K562 (cell line): ENCODE results near the gene XPNPEP3. TPM values are rescaled to one million over a fixed set of nuclear protein-coding genes. Genes with fewer than 3 reads are reported as not detected.
A peak's percentile ranks its signal among the peaks of the same experiment; 100 is the strongest.

Experiments used
- CREM ChIP-seq: IDR thresholded peaks from 2 replicates; pipeline ENCODE4 v1.6.1; 2014; ENCODE audit warnings: antibody characterized with exemption, low read depth
- DEAF1 ChIP-seq: fragments of 450-650 bp; formaldehyde crosslinking; IDR thresholded peaks from 2 replicates; pipeline ENCODE4 v1.4.0; 2020; ENCODE audit warnings: mild to moderate bottlenecking, moderate library complexity
- EP400 ChIP-seq: fragments of 450-650 bp; IDR thresholded peaks from 2 replicates; pipeline ENCODE4 v1.6.1; 2017; ENCODE audit warnings: antibody characterized with exemption, mild to moderate bottlenecking, moderate library complexity
- HDAC8 ChIP-seq: fragments of 450-650 bp; IDR thresholded peaks from 2 replicates; pipeline ENCODE4 v1.6.1; 2016; ENCODE audit warnings: mild to moderate bottlenecking, missing genetic modification characterization, moderate library complexity, missing compliant biosample characterization
- JUNB ChIP-seq: fragments of 450-650 bp; formaldehyde crosslinking; conservative IDR thresholded peaks from 2 replicates; pipeline ENCODE4 v1.4.0; 2020; ENCODE audit warnings: mild to moderate bottlenecking
- KDM4B ChIP-seq, 2 experiments: fragments of 450-650 bp in 1 of 2; sonication (generic) in 1 of 2; IDR thresholded peaks; 2 replicates each; pipeline ENCODE4 v1.6.1; 2016 to 2017; ENCODE audit warnings: borderline replicate concordance in 2 of 2, antibody characterized with exemption in 1 of 2, low read depth in 1 of 2, mild to moderate bottlenecking in 1 of 2
- MEIS2 ChIP-seq: fragments of 450-650 bp; IDR thresholded peaks from 2 replicates; pipeline ENCODE4 v1.6.1; 2014; ENCODE audit warnings: mild to moderate bottlenecking; ENCODE audit not compliant: partially characterized antibody
- NFE2 ChIP-seq: IDR thresholded peaks from 2 replicates; pipeline ENCODE4 v1.6.1; 2014; ENCODE audit warnings: antibody characterized with exemption, low read depth
- NR2C1 ChIP-seq, 2 experiments: fragments of 450-650 bp; IDR thresholded peaks; 2 replicates each; pipeline ENCODE4 v1.6.1; 2017; ENCODE audit warnings: mild to moderate bottlenecking in 2 of 2, antibody characterized with exemption in 1 of 2, inconsistent platforms in 1 of 2, missing compliant biosample characterization in 1 of 2, missing genetic modification characterization in 1 of 2
- PCBP1 ChIP-seq: fragments of 200-400 bp; formaldehyde crosslinking; IDR thresholded peaks from 2 replicates; pipeline ENCODE4 v1.6.1; 2018; ENCODE audit warnings: mild to moderate bottlenecking, low read depth, low read length; ENCODE audit not compliant: poor library complexity, severe bottlenecking
- SAP30 ChIP-seq: fragments of 200-600 bp; sonication (generic); IDR thresholded peaks from 2 replicates; pipeline ENCODE4 v1.6.1; 2012; ENCODE audit warnings: borderline replicate concordance, low read depth, mild to moderate bottlenecking, moderate library complexity, low read length, control low read depth, inconsistent platforms; ENCODE audit not compliant: insufficient read depth, poor library complexity, severe bottlenecking
- SREBF1 ChIP-seq: fragments of 150-350 bp; IDR thresholded peaks from 2 replicates; pipeline ENCODE4 v1.6.1; 2014; ENCODE audit warnings: antibody characterized with exemption, low read depth, low read length, borderline replicate concordance
- STAG1 ChIP-seq: sonication (generic); formaldehyde crosslinking; IDR thresholded peaks from 2 replicates; pipeline ENCODE4 v1.5.0; 2020; ENCODE audit warnings: missing genetic modification reagents, borderline replicate concordance
- TFAM ChIP-seq: fragments of 250-450 bp; sonication (Bioruptor Pico); conservative IDR thresholded peaks from 2 replicates; pipeline ENCODE4 v1.5.0; 2021; ENCODE audit warnings: mild to moderate bottlenecking, moderate library complexity
- ZNF282 ChIP-seq: sonication (generic); formaldehyde crosslinking; IDR thresholded peaks from 2 replicates; pipeline ENCODE4 v1.8.1; 2023; ENCODE audit warnings: missing genetic modification reagents
- ZNF512 ChIP-seq: IDR thresholded peaks from 2 replicates; pipeline ENCODE4 v1.6.1; 2016; ENCODE audit warnings: missing genetic modification characterization, missing compliant biosample characterization
- ZNF695 ChIP-seq: fragments of 450-650 bp; formaldehyde crosslinking; IDR thresholded peaks from 2 replicates; pipeline ENCODE4 v1.4.0; 2020; ENCODE audit warnings: mild to moderate bottlenecking, moderate library complexity
- ZNF696 ChIP-seq: fragments of 250-450 bp; sonication (Bioruptor Pico); conservative IDR thresholded peaks from 2 replicates; pipeline ENCODE4 v1.4.0; 2020; ENCODE audit warnings: mild to moderate bottlenecking, moderate library complexity
- polyA plus RNA-seq, 8 experiments: library from polyadenylated mRNA; depleted of rRNA in 4 of 8; stranded (reverse) in 5 of 8; unstranded in 3 of 8; fragments of >200 nt; fragmentation: Nextera tagmentation in 2 of 8; fragmentation: Illumina TruSeq in 1 of 8; extraction: Ambion mirVana in 2 of 8; extraction: Trizol in 1 of 8; gene quantifications; 2 replicates each; pipeline versions ENCODE4 v1.2.1 to v1.2.3, GENCODE V29; 2011 to 2014; ENCODE audit warnings: inconsistent platforms in 1 of 8, missing spikeins in 1 of 8
- total RNA-seq, 7 experiments: library from RNA; depleted of rRNA in 6 of 7; stranded (reverse); fragments of >200 nt in 6 of 7; fragmentation: Illumina TruSeq in 2 of 7; extraction: Trizol in 2 of 7; gene quantifications; 2 replicates each; pipeline versions ENCODE4 v1.2.1 to v1.2.3, GENCODE V29; 2011 to 2021; ENCODE audit warnings: low replicate concordance in 1 of 7
- TF ChIP-seq, protein P1 (sequence below): fragments of 450-650 bp; IDR thresholded peaks from 2 replicates; pipeline ENCODE4 v1.6.1; 2014; ENCODE audit warnings: low read depth, mild to moderate bottlenecking, moderate library complexity, borderline replicate concordance
- TF ChIP-seq, protein P2 (sequence below): fragments of 250-450 bp; sonication (Bioruptor Pico); IDR thresholded peaks from 2 replicates; pipeline ENCODE4 v1.5.0; 2022; ENCODE audit warnings: mild to moderate bottlenecking
- TF ChIP-seq, protein P3 (sequence below): fragments of 450-650 bp; conservative IDR thresholded peaks from 2 replicates; pipeline ENCODE4 v1.6.1; 2016; ENCODE audit warnings: missing genetic modification characterization, low read depth, mild to moderate bottlenecking, missing compliant biosample characterization, moderate library complexity

The XPNPEP3 gene
- total and polyA plus RNA-seq, 9 of the 15 experiments (the other 6 are each of a cell fraction or from before 2014, with no cell fraction given), result 9.1 to 22.6 (median 15.6) TPM

DNA sequence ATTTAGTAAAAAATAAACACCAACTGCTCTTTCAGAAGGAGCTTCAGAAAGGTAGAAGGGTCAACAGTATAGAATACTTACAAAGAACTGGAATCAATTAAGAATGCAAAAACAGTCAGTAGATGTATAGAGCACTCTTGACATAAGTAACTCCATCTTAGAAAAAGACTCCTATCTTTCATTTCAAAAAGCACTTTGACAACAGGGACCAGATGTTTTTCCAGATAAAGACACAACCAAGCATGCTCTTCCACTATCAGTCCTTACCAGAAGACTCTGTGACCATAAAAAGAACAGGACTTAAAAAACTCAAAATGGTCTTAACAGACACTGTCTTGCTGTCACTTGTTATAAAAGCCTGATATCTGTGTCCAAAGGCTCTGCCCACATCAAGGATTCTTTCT is 43.0 kb upstream of the XPNPEP3 start (continued):
- TF ChIP-seq SREBF1 (no peak), MEIS2 (peak; percentile 98), ZNF512 (tag) (no peak), STAG1 (no peak), ZNF695 (CRISPR knock-in tag) (peak; percentile 95), SAP30 (no peak), KDM4B (IDR thresholded peaks at IDR 0.05; ENCODE audit: borderline replicate concordance in 2 of 2, low read depth in 1 of 2) (no peak), DEAF1 (CRISPR knock-in tag) (peak; percentile 89), PCBP1 (no peak), JUNB (CRISPR knock-in tag) (peak; percentile 73), ZNF282 (no peak), EP400 (peak; percentile 43), HDAC8 (tag) (peak; percentile 99), NFE2 (no peak), TFAM (CRISPR knock-in tag) (no peak), ZNF696 (CRISPR knock-in tag) (peak; percentile 94), NR2C1 (IDR thresholded peaks at IDR 0.05) (no peak), NR2C1 (tag; IDR thresholded peaks at IDR 0.05) (peak; percentile 98), CREM (peak; percentile 56; the same call in 1 of the 2 replicates)
- TF ChIP-seq, protein P1, sequence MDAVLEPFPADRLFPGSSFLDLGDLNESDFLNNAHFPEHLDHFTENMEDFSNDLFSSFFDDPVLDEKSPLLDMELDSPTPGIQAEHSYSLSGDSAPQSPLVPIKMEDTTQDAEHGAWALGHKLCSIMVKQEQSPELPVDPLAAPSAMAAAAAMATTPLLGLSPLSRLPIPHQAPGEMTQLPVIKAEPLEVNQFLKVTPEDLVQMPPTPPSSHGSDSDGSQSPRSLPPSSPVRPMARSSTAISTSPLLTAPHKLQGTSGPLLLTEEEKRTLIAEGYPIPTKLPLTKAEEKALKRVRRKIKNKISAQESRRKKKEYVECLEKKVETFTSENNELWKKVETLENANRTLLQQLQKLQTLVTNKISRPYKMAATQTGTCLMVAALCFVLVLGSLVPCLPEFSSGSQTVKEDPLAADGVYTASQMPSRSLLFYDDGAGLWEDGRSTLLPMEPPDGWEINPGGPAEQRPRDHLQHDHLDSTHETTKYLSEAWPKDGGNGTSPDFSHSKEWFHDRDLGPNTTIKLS, result no peak
- TF ChIP-seq, protein P2, sequence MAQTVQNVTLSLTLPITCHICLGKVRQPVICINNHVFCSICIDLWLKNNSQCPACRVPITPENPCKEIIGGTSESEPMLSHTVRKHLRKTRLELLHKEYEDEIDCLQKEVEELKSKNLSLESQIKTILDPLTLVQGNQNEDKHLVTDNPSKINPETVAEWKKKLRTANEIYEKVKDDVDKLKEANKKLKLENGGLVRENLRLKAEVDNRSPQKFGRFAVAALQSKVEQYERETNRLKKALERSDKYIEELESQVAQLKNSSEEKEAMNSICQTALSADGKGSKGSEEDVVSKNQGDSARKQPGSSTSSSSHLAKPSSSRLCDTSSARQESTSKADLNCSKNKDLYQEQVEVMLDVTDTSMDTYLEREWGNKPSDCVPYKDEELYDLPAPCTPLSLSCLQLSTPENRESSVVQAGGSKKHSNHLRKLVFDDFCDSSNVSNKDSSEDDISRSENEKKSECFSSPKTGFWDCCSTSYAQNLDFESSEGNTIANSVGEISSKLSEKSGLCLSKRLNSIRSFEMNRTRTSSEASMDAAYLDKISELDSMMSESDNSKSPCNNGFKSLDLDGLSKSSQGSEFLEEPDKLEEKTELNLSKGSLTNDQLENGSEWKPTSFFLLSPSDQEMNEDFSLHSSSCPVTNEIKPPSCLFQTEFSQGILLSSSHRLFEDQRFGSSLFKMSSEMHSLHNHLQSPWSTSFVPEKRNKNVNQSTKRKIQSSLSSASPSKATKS (CRISPR knock-in tag), result peak; percentile 91
- TF ChIP-seq, protein P3, sequence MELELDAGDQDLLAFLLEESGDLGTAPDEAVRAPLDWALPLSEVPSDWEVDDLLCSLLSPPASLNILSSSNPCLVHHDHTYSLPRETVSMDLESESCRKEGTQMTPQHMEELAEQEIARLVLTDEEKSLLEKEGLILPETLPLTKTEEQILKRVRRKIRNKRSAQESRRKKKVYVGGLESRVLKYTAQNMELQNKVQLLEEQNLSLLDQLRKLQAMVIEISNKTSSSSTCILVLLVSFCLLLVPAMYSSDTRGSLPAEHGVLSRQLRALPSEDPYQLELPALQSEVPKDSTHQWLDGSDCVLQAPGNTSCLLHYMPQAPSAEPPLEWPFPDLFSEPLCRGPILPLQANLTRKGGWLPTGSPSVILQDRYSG (tag), result peak; percentile 100
